Central memory CD8-positive, alpha-beta T cell (primary cell): ENCODE data around the gene LARP4B.
"Not testable (repeated sequence)": the region's sequence is repeated elsewhere in the genome, so short reads cannot be mapped to it uniquely, and the experiment has no call there.

ENCODE experiments used
- ATAC-seq: fragments of 150-1000 bp; cut with Tn5 transposase; replicated peaks from 2 replicates; pipeline ENCODE4 v1.10.0; 2022; ENCODE audit warnings: mild to moderate bottlenecking, moderate FRiP score, moderate number of reproducible peaks; ENCODE audit not compliant: poor library complexity, severe bottlenecking; ENCODE audit errors: extremely low read depth
- DNase-seq, 2 donors: peaks; one replicate each; pipeline ENCODE4 v3.0.0; 2021; ENCODE audit warnings: low spot score in 2 of 2
- H3K27ac Mint-ChIP-seq: one replicate; pipeline ENCODE4 v1.8.0; 2022; ENCODE audit warnings: low read depth, mild to moderate bottlenecking, moderate library complexity, mixed read lengths
- H3K27me3 Mint-ChIP-seq: one replicate; pipeline ENCODE4 v1.8.0; 2022; ENCODE audit warnings: mixed read lengths
- H3K36me3 Mint-ChIP-seq: one replicate; pipeline ENCODE4 v1.8.0; 2022; ENCODE audit warnings: mild to moderate bottlenecking, moderate library complexity, mixed read lengths; ENCODE audit not compliant: insufficient read depth
- H3K4me1 Mint-ChIP-seq: one replicate; pipeline ENCODE4 v1.8.0; 2022; ENCODE audit warnings: mixed read lengths
- H3K4me3 Mint-ChIP-seq: one replicate; pipeline ENCODE4 v1.8.0; 2022; ENCODE audit warnings: mild to moderate bottlenecking, moderate library complexity, mixed read lengths
- H3K9me3 Mint-ChIP-seq: one replicate; pipeline ENCODE4 v1.8.0; 2022; ENCODE audit warnings: mixed read lengths

Gene LARP4B

DNA sequence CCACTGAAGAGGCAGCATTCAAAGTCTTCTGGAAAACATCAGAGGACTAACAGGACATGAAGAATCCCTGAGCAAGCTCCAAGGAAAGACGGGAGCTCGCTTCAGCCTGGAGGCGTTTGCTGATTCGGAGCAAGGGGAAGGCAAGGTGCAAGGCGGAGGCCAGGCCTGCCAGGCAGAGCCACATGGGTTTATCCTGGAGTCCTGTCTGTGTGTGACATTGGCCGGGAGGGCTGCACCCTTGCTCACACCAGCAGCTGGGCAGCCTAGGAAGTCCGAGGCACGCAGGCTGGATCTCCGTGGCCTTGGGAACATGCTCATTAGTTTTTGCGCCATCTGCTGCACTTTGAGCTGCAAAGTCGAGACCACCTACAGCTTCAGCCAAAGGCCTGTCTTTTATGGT lies 22.3 kb upstream of the LARP4B start:
- H3K9me3 Mint-ChIP-seq: no peaks in the 10 kb centered on the region
- ATAC-seq (no peak), DNase-seq (no peak)
- H3K4me1 Mint-ChIP-seq: no peaks in the 10 kb centered on the region
- H3K27me3 Mint-ChIP-seq: peaks cover 54% of the 10 kb centered on the region
- no peak overlapping the region for H3K27ac Mint-ChIP-seq
- no peaks in the 10 kb centered on the region for H3K36me3 Mint-ChIP-seq
- no peak overlapping the region for H3K4me3 Mint-ChIP-seq

DNA sequence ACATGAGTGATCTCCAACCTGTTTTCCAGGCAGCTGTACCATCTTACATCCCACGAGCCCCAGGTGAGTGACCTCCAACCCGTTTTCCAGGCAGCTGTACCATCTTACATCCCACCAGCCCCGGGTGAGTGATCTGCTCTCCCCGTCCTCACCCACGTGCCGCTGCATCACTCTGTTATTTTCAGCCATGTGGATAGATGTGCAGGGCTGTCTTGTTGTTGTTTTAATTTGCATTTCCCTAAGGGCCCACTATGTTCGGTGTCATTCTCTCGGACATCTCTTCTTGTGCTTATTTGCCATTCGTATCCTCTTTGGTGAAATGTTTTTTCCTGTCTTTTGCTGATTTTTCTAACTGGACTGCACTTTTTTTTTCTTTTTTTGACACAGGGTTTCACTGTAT lies 17.9 kb upstream of the LARP4B start:
- ATAC-seq (no peak), DNase-seq (no peak)
- no peaks in the 10 kb centered on the region for H3K36me3 Mint-ChIP-seq
- peaks cover 35% of the 10 kb centered on the region for H3K27me3 Mint-ChIP-seq
- no peaks in the 10 kb centered on the region for H3K4me1 Mint-ChIP-seq
- peak overlapping the region; percentile 24 for H3K27ac Mint-ChIP-seq
- H3K9me3 Mint-ChIP-seq: no peaks in the 10 kb centered on the region
- H3K4me3 Mint-ChIP-seq: no peak overlapping the region

DNA sequence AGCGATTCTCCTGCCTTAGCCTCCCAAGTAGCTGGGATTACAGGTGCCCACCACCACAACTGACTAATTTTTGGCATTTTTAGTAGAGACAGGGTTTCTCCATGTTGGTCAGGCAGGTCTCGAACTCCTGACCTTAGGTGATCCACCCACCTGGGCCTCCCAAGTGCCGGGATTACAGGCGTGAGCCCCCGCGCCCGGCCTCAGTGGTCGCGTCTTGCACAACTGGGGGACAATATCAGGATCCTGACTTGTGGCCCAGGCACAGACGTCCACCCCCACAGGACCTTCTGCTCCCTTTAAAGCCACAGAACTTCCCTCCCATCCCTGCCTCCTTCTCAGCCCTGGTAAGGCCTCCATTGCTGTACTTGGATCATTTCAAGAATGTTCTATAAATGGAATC lies 16.8 kb upstream of the LARP4B start:
- no peak for ATAC-seq
- no peaks in the 10 kb centered on the region for H3K4me1 Mint-ChIP-seq
- no peaks in the 10 kb centered on the region for H3K36me3 Mint-ChIP-seq
- H3K4me3 Mint-ChIP-seq: no peak overlapping the region
- H3K27ac Mint-ChIP-seq: no peak overlapping the region
- no peak for DNase-seq
- no peaks in the 10 kb centered on the region for H3K9me3 Mint-ChIP-seq
- H3K27me3 Mint-ChIP-seq: peaks cover 24% of the 10 kb centered on the region

DNA sequence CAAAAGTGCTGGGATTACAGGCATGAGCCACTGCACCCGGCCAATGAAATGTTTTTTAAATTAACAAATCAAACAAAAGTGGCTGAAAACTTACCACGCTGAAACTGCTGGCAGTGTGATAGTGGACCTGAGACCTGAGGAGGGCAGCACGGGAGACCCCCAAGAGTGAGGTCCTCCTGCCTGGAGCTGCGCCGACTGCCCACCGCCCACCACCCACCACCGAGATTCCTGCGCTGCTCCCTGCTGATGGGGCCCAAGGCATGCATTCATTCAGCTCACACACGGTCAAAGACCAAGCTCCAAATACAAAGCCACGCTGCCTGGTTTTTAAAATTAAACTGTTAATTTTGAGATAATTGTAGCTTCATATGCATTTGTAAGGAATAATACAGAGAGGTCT lies 16.4 kb upstream of the LARP4B start:
- Mint-ChIP-seq H3K4me3 (no peak overlapping the region), H3K27me3 (peaks cover 23% of the 10 kb centered on the region), H3K27ac (no peak overlapping the region), H3K36me3 (no peaks in the 10 kb centered on the region), H3K9me3 (no peaks in the 10 kb centered on the region), H3K4me1 (no peaks in the 10 kb centered on the region)
- ATAC-seq (no peak), DNase-seq (no peak)

DNA sequence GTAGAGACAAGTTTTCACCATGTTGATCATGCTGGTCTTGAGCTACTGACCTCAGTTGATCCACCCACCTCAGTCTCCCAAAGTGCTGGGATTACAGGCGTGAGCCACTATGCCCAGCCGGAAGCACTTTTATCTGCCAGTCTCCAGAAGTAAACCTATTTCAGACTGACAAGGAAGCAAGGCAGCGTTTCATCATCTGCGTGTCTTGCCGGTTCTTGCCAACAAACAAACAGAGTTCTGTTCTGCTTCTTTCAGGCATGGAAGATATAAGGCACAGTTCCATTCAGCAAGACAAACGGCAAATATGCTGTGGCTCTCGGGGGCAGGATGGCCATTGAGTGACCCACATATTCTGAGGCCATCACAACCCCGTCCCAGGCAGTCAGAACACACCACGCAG lies 15.5 kb upstream of the LARP4B start:
- Mint-ChIP-seq H3K36me3 (no peaks in the 10 kb centered on the region), H3K4me3 (no peak overlapping the region), H3K4me1 (no peaks in the 10 kb centered on the region), H3K27ac (no peak overlapping the region), H3K9me3 (no peaks in the 10 kb centered on the region), H3K27me3 (peaks cover 23% of the 10 kb centered on the region)
- ATAC-seq (no peak), DNase-seq (no peak)

DNA sequence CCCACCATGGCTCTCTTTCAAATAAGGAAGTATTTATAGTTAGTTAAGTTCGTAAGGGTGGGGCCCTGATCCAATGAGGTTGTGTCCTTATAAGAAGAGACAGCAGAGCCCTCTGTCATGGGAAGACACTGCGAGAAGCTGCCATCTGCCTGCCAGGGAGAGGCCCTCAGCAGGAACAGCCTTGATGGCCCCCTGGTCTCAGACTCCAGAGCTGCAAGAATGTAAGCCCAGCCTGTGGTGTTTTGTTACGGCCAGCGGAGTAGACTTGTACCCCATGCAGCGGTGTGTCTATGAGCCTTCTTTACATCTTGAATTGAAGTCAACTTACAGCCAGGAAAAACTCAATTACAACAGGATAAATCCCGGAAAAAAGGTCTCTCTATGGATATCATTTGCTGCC lies 14.3 kb upstream of the LARP4B start:
- ATAC-seq: no peak
- Mint-ChIP-seq H3K27me3 (peaks cover 14% of the 10 kb centered on the region), H3K27ac (no peak overlapping the region), H3K9me3 (no peaks in the 10 kb centered on the region), H3K4me3 (no peak overlapping the region), H3K4me1 (no peaks in the 10 kb centered on the region), H3K36me3 (peaks cover 2% of the 10 kb centered on the region)
- DNase-seq: no peak

DNA sequence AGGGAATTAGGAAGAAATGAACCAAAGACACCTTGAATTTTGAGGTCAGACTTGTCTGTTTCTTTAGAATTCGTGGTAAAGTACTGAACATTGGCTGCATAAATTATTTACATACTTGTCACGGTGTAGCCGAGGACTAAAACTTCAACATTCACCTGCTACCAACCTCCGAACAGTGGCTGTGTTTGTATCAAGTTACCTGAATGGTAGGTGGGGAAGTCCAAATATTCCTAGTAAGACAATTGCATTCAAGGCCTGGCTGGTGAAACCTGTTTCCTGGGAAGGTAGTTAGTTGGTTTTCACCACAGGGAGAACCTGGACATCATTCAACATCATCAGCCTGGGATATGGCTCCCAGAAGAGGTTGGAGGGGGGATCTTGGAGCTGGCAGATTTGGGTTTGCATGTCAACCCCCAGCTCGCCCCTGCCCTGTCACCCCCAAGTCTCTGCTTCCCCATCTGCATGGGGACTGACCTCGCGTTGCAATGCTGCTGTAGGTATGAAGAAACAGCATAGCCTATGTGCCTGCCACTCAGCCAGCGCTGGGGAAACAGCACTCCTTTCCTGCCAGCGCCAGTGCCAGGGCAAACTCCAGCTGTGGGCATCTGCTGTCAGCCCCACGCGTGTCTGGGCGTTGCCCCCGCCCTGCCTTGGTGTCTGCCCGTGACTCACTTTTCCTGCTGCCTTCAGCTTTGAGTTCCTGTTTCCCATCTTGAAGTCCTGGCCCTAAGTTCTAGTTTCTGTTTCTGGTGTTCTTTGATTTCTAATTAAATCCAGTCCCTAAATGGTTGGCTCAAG lies 12.7 kb upstream of the LARP4B start:
- no peak overlapping the region for H3K27ac Mint-ChIP-seq

DNA sequence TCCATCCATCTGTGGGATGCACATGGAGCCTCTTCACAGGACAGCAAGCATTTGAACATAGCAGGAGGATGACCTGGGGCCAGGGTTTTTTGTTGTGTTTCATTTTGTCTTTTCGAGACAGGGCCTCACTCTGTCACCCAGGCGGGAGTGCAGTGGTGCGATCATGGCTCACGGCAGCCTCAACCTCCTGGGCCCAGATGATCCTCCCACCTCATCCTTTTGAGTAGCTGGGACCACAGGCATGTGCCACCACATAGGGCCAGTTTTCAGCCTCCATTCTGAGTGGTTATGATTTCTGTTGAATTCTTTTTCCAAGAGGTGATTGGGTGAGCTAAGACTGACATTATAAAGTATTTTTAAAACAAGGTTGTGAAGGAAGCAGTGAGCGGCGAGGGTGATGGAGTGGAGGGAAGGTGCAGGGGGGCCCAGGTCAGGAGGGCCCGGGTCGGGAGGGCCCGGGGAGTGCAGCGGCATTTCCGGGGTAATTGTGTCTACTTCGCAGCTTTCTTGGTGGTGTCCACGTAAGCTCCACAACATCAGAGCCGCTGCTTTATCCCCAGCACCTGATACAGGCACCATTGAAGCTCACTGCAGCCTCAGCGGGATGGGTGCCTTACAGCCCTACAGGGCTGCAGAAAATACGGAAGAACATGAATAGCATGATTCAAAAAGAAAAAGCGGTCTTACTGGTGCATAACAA lies 12.0 kb upstream of the LARP4B start:
- H3K4me3 Mint-ChIP-seq: no peak overlapping the region
- H3K4me1 Mint-ChIP-seq: no peaks in the 10 kb centered on the region
- peaks cover 2% of the 10 kb centered on the region for H3K36me3 Mint-ChIP-seq
- no peak overlapping the region for H3K27ac Mint-ChIP-seq
- DNase-seq (no peak), ATAC-seq (no peak)
- H3K9me3 Mint-ChIP-seq: no peaks in the 10 kb centered on the region
- no peaks in the 10 kb centered on the region for H3K27me3 Mint-ChIP-seq

More for the DNA sequence above, 12.7 kb upstream of the LARP4B start:
- Mint-ChIP-seq H3K4me1 (no peaks in the 10 kb centered on the region), H3K9me3 (no peaks in the 10 kb centered on the region), H3K27me3 (no peaks in the 10 kb centered on the region), H3K4me3 (no peak overlapping the region), H3K36me3 (peaks cover 2% of the 10 kb centered on the region)
- ATAC-seq (no peak), DNase-seq (no peak)

DNA sequence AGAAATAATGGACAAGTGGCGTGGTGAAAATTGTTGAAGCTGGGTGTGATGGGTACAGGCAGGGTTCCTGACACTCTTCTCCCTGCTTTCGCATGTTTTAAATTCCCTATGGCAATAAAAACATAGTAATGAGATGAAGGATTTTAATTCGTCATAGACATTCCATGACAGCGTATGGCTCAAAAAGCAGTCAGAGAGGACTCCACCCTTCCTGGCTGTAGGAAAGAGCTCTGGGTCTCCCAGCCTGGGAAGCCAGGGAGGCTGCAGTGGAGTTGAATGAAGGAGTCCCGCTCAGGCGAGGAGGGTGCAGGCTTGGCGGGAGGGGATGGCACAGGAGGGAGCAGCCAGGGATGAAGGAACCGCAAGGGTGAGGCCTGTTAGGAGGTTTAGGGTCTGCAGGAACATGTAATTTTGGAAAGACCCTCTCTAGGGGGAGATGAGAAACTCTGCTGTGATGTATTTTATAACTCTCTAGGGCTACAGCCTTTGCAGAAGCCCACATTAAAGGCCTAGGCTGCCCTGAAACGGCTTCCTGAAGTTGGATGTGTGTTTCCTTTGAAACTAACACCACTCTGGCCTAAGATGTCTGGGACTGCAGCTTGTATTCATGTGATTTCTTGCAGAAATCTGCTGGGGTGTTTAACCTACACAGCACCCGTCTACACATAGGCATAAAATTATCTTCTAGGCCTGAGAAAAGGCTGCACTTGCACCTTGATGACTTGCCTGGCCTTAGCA lies 7.6 kb upstream of the LARP4B start:
- Mint-ChIP-seq H3K36me3 (peaks cover 2% of the 10 kb centered on the region), H3K27me3 (no peaks in the 10 kb centered on the region), H3K4me3 (no peak overlapping the region), H3K27ac (no peak overlapping the region), H3K9me3 (no peaks in the 10 kb centered on the region), H3K4me1 (no peaks in the 10 kb centered on the region)
- DNase-seq (no peak), ATAC-seq (no peak)

DNA sequence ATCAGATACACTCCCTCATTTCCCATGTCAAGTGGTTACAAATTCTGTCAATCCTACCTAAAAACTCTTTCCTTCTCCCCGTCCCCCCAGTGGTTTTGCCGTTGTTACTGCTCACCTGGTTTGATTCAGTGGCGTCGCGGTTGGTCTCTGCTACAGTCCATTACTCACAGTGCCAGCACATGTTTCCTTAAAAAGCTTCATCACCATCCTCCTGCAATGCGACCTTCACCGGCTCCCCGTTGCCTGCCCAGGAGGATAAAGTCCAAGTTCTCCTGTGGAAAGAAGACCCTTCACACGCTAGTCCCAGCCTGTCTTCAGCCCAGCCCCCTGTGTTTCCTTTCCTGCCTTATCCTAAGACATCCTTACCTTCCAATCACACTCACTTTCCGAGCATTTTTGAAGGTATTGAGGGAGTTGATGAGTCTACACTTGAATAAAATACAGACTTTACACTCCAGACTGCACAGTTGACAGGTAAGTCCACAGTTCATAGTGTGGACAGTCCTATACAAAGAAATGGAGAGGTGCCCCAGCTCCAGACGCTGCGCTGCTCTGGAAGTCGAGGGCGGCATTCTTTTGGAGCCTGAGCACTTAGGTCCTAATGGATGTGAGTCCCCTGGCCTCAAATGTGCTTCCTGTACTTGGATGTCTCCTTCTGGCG lies 3.4 kb upstream of the LARP4B start:
- H3K4me1 Mint-ChIP-seq: peaks cover 8% of the 10 kb centered on the region
- no peaks in the 10 kb centered on the region for H3K27me3 Mint-ChIP-seq
- H3K27ac Mint-ChIP-seq: peak overlapping the region; percentile 44
- H3K9me3 Mint-ChIP-seq: no peaks in the 10 kb centered on the region
- peaks cover 11% of the 10 kb centered on the region for H3K36me3 Mint-ChIP-seq
- ATAC-seq (no peak), DNase-seq (no peak)
- H3K4me3 Mint-ChIP-seq: no peak overlapping the region

DNA sequence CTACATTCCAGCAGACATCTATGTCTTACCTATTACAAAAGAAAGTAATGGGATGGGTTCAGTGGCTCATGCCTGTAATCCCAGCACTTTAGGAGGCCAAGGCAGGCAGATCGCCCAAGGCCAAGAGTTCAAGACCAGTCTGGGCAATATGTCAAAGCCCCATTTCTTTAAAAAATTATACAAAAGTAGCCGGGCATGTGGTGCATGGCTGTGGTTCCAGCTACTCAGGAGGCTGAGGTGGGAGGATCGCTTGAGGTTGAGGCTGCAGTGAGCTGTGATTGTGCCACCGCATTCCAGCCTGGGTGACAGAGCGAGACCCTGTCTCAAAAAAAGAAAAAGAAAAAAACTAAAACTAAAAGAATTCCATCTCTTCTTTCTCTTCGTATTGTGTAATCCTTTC lies 2.7 kb upstream of the LARP4B start:
- Mint-ChIP-seq H3K4me1 (peaks cover 15% of the 10 kb centered on the region), H3K27ac (peak overlapping the region; percentile 44), H3K36me3 (peaks cover 11% of the 10 kb centered on the region)
- DNase-seq, ATAC-seq, H3K4me3 Mint-ChIP-seq, H3K27me3 Mint-ChIP-seq, H3K9me3 Mint-ChIP-seq: not testable (repeated sequence)

DNA sequence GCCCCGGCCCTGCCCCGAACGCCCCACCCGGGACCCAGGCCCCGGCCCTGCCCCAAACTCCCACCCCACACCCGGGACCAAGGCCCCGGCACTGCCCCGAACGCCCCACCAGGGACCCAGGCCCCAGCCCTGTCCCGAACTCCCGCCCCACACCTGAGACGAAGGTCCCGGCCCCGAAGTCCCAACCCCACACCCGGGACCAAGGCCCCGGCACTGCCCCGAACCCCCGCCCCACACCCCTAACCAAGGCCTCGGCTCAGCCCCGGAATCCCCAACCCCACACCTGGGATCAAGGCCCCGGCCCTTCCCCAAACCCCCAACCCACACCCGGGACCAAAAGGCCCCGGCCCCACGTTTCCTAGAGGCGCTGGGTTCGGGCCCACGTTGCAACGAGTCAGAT lies 1.1 kb upstream of the LARP4B start:
- no peak for ATAC-seq
- Mint-ChIP-seq H3K36me3 (peaks cover 11% of the 10 kb centered on the region), H3K4me1 (peaks cover 21% of the 10 kb centered on the region), H3K27me3 (no peaks in the 10 kb centered on the region), H3K9me3 (no peaks in the 10 kb centered on the region), H3K4me3 (peak overlapping the region; percentile 77), H3K27ac (peak overlapping the region; percentile 75)
- DNase-seq: no peak
